Measurements from ENCODE around the gene MATCAP1.

MATCAP1 gene

GRCh38 chr16:67158637-67159600 lies 24.8 kb downstream of the MATCAP1 start:
- Histone ChIP-seq H4K8ac (ENCODE audit: low read depth, low read length) (peak overlapping the region; percentile 82), H3K4me3 (ENCODE audit: low read depth, low read length) (peak overlapping the region; percentile 88), H3K36me3 (ENCODE audit: control insufficient read depth in 1 of 2, insufficient read depth in 2 of 2, low read length in 2 of 2) (no peaks in the 10 kb centered on the region), H3K4ac (ENCODE audit: low read depth, low read length) (peak overlapping the region; percentile 27), H3K18ac (ENCODE audit: low read length) (peak overlapping the region; percentile 76), H2BK5ac (ENCODE audit: low read depth, low read length, poor library complexity) (no peak overlapping the region), H4K12ac (ENCODE audit: low read depth, low read length) (peak overlapping the region; percentile 81), H2BK120ac (ENCODE audit: insufficient read depth, low read length, poor library complexity) (peak overlapping the region; percentile 57), H3K27ac (ENCODE audit: low read depth, low read length) (no peak overlapping the region), H2AFZ (ENCODE audit: insufficient read depth, low read length, poor library complexity) (peak overlapping the region; percentile 86), H3K9ac (ENCODE audit: low read length) (no peak overlapping the region), H3K79me2 (ENCODE audit: control insufficient read depth, insufficient read depth, low read length, poor library complexity) (peaks cover 6% of the 10 kb centered on the region), H3K14ac (ENCODE audit: low read length) (peak overlapping the region; percentile 83), H2BK12ac (ENCODE audit: low read length) (no peak overlapping the region), H4K91ac (ENCODE audit: low read depth, low read length) (peak overlapping the region; percentile 78), H3K79me1 (ENCODE audit: low read length) (peaks cover 9% of the 10 kb centered on the region), H3K4me2 (ENCODE audit: low read length) (peak overlapping the region; percentile 75), H3K4me1 (ENCODE audit: control insufficient read depth in 1 of 2, insufficient read depth in 2 of 2, low read length in 2 of 2) (peaks cover 12 to 24% of the 10 kb centered on the region in 2 experiments), H3K23ac (ENCODE audit: low read length) (no peak overlapping the region), H3K27me3 (ENCODE audit: insufficient read depth, low read length) (peaks cover 75% of the 10 kb centered on the region), H2AK5ac (ENCODE audit: low read length) (peak overlapping the region; percentile 78), H3K9me3 (ENCODE audit: insufficient read depth, low read depth, low read length) (peaks cover 16% of the 10 kb centered on the region)
- WGBS (ENCODE audit: extremely low coverage, insufficient coverage, insufficient read length) = no CpG with 5 or more reads among the region's 34 CpGs
- DNase-seq = peak; percentile 75 to 80

GRCh38 chr16:67157892-67158635 lies 25.7 kb downstream of the MATCAP1 start:
- Histone ChIP-seq H3K79me1 (ENCODE audit: low read length) (peaks cover 9% of the 10 kb centered on the region), H3K18ac (ENCODE audit: low read length) (no peak overlapping the region), H3K23ac (ENCODE audit: low read length) (no peak overlapping the region), H3K4me2 (ENCODE audit: low read length) (no peak overlapping the region), H3K36me3 (ENCODE audit: control insufficient read depth in 1 of 2, insufficient read depth in 2 of 2, low read length in 2 of 2) (no peaks in the 10 kb centered on the region), H3K4me3 (ENCODE audit: low read depth, low read length) (no peak overlapping the region), H4K8ac (ENCODE audit: low read depth, low read length) (no peak overlapping the region), H2BK12ac (ENCODE audit: low read length) (no peak overlapping the region), H3K9me3 (ENCODE audit: insufficient read depth, low read depth, low read length) (peaks cover 10% of the 10 kb centered on the region), H3K27ac (ENCODE audit: low read depth, low read length) (no peak overlapping the region), H2BK120ac (ENCODE audit: insufficient read depth, low read length, poor library complexity) (no peak overlapping the region), H3K14ac (ENCODE audit: low read length) (no peak overlapping the region), H2AK5ac (ENCODE audit: low read length) (no peak overlapping the region), H3K9ac (ENCODE audit: low read length) (no peak overlapping the region), H3K79me2 (ENCODE audit: control insufficient read depth, insufficient read depth, low read length, poor library complexity) (peaks cover 6% of the 10 kb centered on the region), H3K27me3 (ENCODE audit: insufficient read depth, low read length) (peaks cover 68% of the 10 kb centered on the region), H4K91ac (ENCODE audit: low read depth, low read length) (no peak overlapping the region), H2BK5ac (ENCODE audit: low read depth, low read length, poor library complexity) (no peak overlapping the region), H3K4ac (ENCODE audit: low read depth, low read length) (no peak overlapping the region), H3K4me1 (ENCODE audit: control insufficient read depth in 1 of 2, insufficient read depth in 2 of 2, low read length in 2 of 2) (peaks cover 6 to 18% of the 10 kb centered on the region in 2 experiments), H4K12ac (ENCODE audit: low read depth, low read length) (no peak overlapping the region), H2AFZ (ENCODE audit: insufficient read depth, low read length, poor library complexity) (no peak overlapping the region)
- no peak for DNase-seq
- WGBS (ENCODE audit: extremely low coverage, insufficient coverage, insufficient read length) = no CpG with 5 or more reads among the region's 7 CpGs

DNA sequence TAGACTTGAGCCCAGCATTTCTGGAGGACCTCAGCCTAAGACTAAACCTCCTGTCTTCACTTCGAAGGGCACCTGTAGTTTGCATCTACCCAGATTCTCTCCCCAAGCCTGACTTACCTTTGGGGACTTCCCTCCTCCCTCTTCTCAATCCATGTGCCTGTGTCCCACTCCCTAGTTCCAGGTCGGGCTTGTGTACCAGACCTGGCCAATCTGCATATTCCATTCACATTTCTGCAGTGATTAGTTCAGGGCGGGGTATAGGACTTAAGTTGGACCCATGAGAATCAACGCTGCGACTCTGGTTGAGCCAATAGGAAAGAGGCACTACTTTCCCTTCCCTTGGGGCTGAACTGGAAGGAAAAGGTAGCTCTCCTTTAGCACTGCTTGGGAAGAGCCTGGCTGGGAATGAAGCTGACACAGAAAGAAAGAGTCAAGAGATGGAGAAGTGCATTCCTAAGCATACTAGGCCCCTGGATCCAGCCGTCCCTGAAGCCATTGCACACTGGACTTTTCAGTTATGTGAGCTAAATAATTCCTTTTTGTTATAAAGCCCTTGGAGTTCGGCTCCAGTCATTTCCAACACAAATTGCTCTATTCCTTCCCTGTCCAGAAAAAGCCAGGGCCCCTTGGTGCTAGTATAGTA lies 26.5 kb downstream of the MATCAP1 start:
- peaks cover 6% of the 10 kb centered on the region for H3K79me2 ChIP-seq (ENCODE audit: control insufficient read depth, insufficient read depth, low read length, poor library complexity)
- H4K12ac ChIP-seq (ENCODE audit: low read depth, low read length) = no peak overlapping the region
- H3K9ac ChIP-seq (ENCODE audit: low read length) = no peak overlapping the region
- no peak overlapping the region for H2AK5ac ChIP-seq (ENCODE audit: low read length)
- no peaks in the 10 kb centered on the region for H3K36me3 ChIP-seq (ENCODE audit: control insufficient read depth in 1 of 2, insufficient read depth in 2 of 2, low read length in 2 of 2)
- H3K27ac ChIP-seq (ENCODE audit: low read depth, low read length) = no peak overlapping the region
- peaks cover 2 to 12% of the 10 kb centered on the region in 2 experiments for H3K4me1 ChIP-seq (ENCODE audit: control insufficient read depth in 1 of 2, insufficient read depth in 2 of 2, low read length in 2 of 2)
- H3K79me1 ChIP-seq (ENCODE audit: low read length) = peaks cover 9% of the 10 kb centered on the region
- H2BK12ac ChIP-seq (ENCODE audit: low read length) = no peak overlapping the region
- no peak for DNase-seq
- peaks cover 60% of the 10 kb centered on the region for H3K27me3 ChIP-seq (ENCODE audit: insufficient read depth, low read length)
- no peak overlapping the region for H3K4me2 ChIP-seq (ENCODE audit: low read length)
- no peak overlapping the region for H2BK5ac ChIP-seq (ENCODE audit: low read depth, low read length, poor library complexity)
- H3K4ac ChIP-seq (ENCODE audit: low read depth, low read length) = no peak overlapping the region
- peaks cover 9% of the 10 kb centered on the region for H3K9me3 ChIP-seq (ENCODE audit: insufficient read depth, low read depth, low read length)
- H2AFZ ChIP-seq (ENCODE audit: insufficient read depth, low read length, poor library complexity) = no peak overlapping the region
- no peak overlapping the region for H3K23ac ChIP-seq (ENCODE audit: low read length)
- H3K14ac ChIP-seq (ENCODE audit: low read length) = no peak overlapping the region
- WGBS (ENCODE audit: extremely low coverage, insufficient coverage, insufficient read length) = no CpG with 5 or more reads among the region's 7 CpGs
- no peak overlapping the region for H3K4me3 ChIP-seq (ENCODE audit: low read depth, low read length)
- H4K91ac ChIP-seq (ENCODE audit: low read depth, low read length) = no peak overlapping the region
- H2BK120ac ChIP-seq (ENCODE audit: insufficient read depth, low read length, poor library complexity) = no peak overlapping the region
- H3K18ac ChIP-seq (ENCODE audit: low read length) = no peak overlapping the region
- no peak overlapping the region for H4K8ac ChIP-seq (ENCODE audit: low read depth, low read length)

- H3K27me3 ChIP-seq (ENCODE audit: insufficient read depth, low read length) = peaks cover 51% of the 10 kb centered on the region
- DNase-seq = no peak
- H3K9ac ChIP-seq (ENCODE audit: low read length) = no peak overlapping the region
- H3K27ac ChIP-seq (ENCODE audit: low read depth, low read length) = no peak overlapping the region
- peaks cover 9% of the 10 kb centered on the region for H3K9me3 ChIP-seq (ENCODE audit: insufficient read depth, low read depth, low read length)
- WGBS (ENCODE audit: extremely low coverage, insufficient coverage, insufficient read length) = no CpG with 5 or more reads among the region's 15 CpGs
- no peak overlapping the region for H2BK120ac ChIP-seq (ENCODE audit: insufficient read depth, low read length, poor library complexity)
- H3K4me1 ChIP-seq (ENCODE audit: control insufficient read depth in 1 of 2, insufficient read depth in 2 of 2, low read length in 2 of 2) = peaks cover 2 to 10% of the 10 kb centered on the region in 2 experiments
- no peak overlapping the region for H4K91ac ChIP-seq (ENCODE audit: low read depth, low read length)
- H2BK12ac ChIP-seq (ENCODE audit: low read length) = no peak overlapping the region
- H4K8ac ChIP-seq (ENCODE audit: low read depth, low read length) = no peak overlapping the region
- H3K36me3 ChIP-seq (ENCODE audit: control insufficient read depth in 1 of 2, insufficient read depth in 2 of 2, low read length in 2 of 2) = no peaks in the 10 kb centered on the region
- no peak overlapping the region for H3K14ac ChIP-seq (ENCODE audit: low read length)
- no peak overlapping the region for H2AK5ac ChIP-seq (ENCODE audit: low read length)
- no peak overlapping the region for H3K4me3 ChIP-seq (ENCODE audit: low read depth, low read length)
- no peak overlapping the region for H4K12ac ChIP-seq (ENCODE audit: low read depth, low read length)
- H3K79me1 ChIP-seq (ENCODE audit: low read length) = peaks cover 9% of the 10 kb centered on the region
- no peak overlapping the region for H3K4ac ChIP-seq (ENCODE audit: low read depth, low read length)
- no peak overlapping the region for H3K4me2 ChIP-seq (ENCODE audit: low read length)
- peaks cover 6% of the 10 kb centered on the region for H3K79me2 ChIP-seq (ENCODE audit: control insufficient read depth, insufficient read depth, low read length, poor library complexity)
- no peak overlapping the region for H2BK5ac ChIP-seq (ENCODE audit: low read depth, low read length, poor library complexity)
- no peak overlapping the region for H3K23ac ChIP-seq (ENCODE audit: low read length)
- no peak overlapping the region for H3K18ac ChIP-seq (ENCODE audit: low read length)
- H2AFZ ChIP-seq (ENCODE audit: insufficient read depth, low read length, poor library complexity) = no peak overlapping the region
Measured at GRCh38 chr16:67156143-67156844, 27.5 kb downstream of the MATCAP1 start.

Data from trophoblast cell (in vitro differentiated cells and primary cell).